Measurements from ENCODE around the gene OPCML.

OPCML gene

GRCh38 chr11:132962041-132962440, 570.3 kb downstream of the OPCML start:
- DNase-seq, result no peak

GRCh38 chr11:132961453-132961852, 570.8 kb downstream of the OPCML start:
- DNase-seq, result no peak

GRCh38 chr11:132960273-132961078, 571.8 kb downstream of the OPCML start:
- no peak for DNase-seq

- DNase-seq, result no peak
These were observed 572.6 kb downstream of the OPCML start for GRCh38 chr11:132959693-132960092.

GRCh38 chr11:132957881-132958280, 574.4 kb downstream of the OPCML start:
- no peak for DNase-seq

GRCh38 chr11:132948252-132948651, 584.0 kb downstream of the OPCML start:
- DNase-seq, result no peak

- no peak for DNase-seq
These were observed 587.7 kb downstream of the OPCML start for GRCh38 chr11:132944569-132944944.

- DNase-seq, result no peak
These were observed 588.4 kb downstream of the OPCML start for GRCh38 chr11:132943706-132944568.

- no peak for DNase-seq
These were observed 589.0 kb downstream of the OPCML start for GRCh38 chr11:132943357-132943705.

GRCh38 chr11:132942611-132943356, 589.5 kb downstream of the OPCML start:
- no peak for DNase-seq

GRCh38 chr11:132941761-132942160, 590.5 kb downstream of the OPCML start:
- no peak for DNase-seq

- DNase-seq, result no peak
These were observed 591.2 kb downstream of the OPCML start for GRCh38 chr11:132941024-132941646.

GRCh38 chr11:132937016-132937415, 595.3 kb downstream of the OPCML start:
- DNase-seq, result no peak

- DNase-seq, result no peak
These were observed 596.9 kb downstream of the OPCML start for GRCh38 chr11:132935383-132935782.

GRCh38 chr11:132933703-132934102, 598.6 kb downstream of the OPCML start:
- no peak for DNase-seq

- DNase-seq, result no peak
These were observed 606.4 kb downstream of the OPCML start for GRCh38 chr11:132925825-132926469.

GRCh38 chr11:132921597-132921996, 610.7 kb downstream of the OPCML start:
- no peak for DNase-seq

- no peak for DNase-seq
These were observed 611.7 kb downstream of the OPCML start for GRCh38 chr11:132920451-132921096.

GRCh38 chr11:132914600-132914999, 617.7 kb downstream of the OPCML start:
- no peak for DNase-seq

- no peak for DNase-seq
These were observed 618.4 kb downstream of the OPCML start for GRCh38 chr11:132913886-132914285.

GRCh38 chr11:132913295-132913694, 619.0 kb downstream of the OPCML start:
- no peak for DNase-seq

- no peak for DNase-seq
These were observed 621.1 kb downstream of the OPCML start for GRCh38 chr11:132911186-132911585.

All from DMS79 (cell line).